ENCODE measurements around the gene GHRL. TPM values are rescaled to one million over a fixed set of nuclear protein-coding genes. Genes with fewer than 3 reads are reported as not detected.

The GHRL gene
- total RNA-seq, 2 experiments from 2014 or later = 0.32 to 0.42 TPM

- BruUV-seq (replicated peaks) = no TSS peak
- Histone ChIP-seq H3K79me2 (ENCODE audit: insufficient read depth, low read depth, low read length) (no peaks in the 10 kb centered on the region), H3K4me1 (ENCODE audit: insufficient read depth, low read length, poor library complexity, severe bottlenecking) (no peaks in the 10 kb centered on the region), H3K9me3 (ENCODE audit: low read length) (no peaks in the 10 kb centered on the region), H3K4me3 (ENCODE audit: low read depth, low read length, poor library complexity, severe bottlenecking) (no peak overlapping the region), H3K9me2 (ENCODE audit: insufficient read depth, low read length) (no peaks in the 10 kb centered on the region), H3K27ac (ENCODE audit: low read depth, low read length, poor library complexity, severe bottlenecking) (no peak overlapping the region), H3K4me2 (ENCODE audit: low read length) (no peak overlapping the region), H3K36me3 (ENCODE audit: insufficient read depth, low read length) (peaks cover 100% of the 10 kb centered on the region), H2AFZ (ENCODE audit: low read length) (no peak overlapping the region), H4K20me1 (ENCODE audit: insufficient read depth, low read length) (no peaks in the 10 kb centered on the region)
- intact Hi-C loops (cut with micrococcal nuclease; ENCODE audit: unreplicated experiment) = no loop called here
- TF ChIP-seq EZH2phosphoT487 (IDR thresholded peaks at IDR 0.05; ENCODE audit: borderline replicate concordance, low read depth, low read length) (no peak), CTCF (conservative IDR thresholded peaks at IDR 0.05; ENCODE audit: low read length) (no peak)
- ChIA-PET CTCF (ENCODE audit: unreplicated experiment) (no interaction called here), POLR2A (no interaction called here)
- no peak for DNase-seq (ENCODE audit: low spot score)
Observed at GRCh38 chr3:10308678-10309077, 15.9 kb upstream of the GHRL start.

GRCh38 chr3:10306156-10306555, 13.4 kb upstream of the GHRL start:
- Histone ChIP-seq H3K36me3 (ENCODE audit: insufficient read depth, low read length) (peaks cover 100% of the 10 kb centered on the region), H3K4me3 (ENCODE audit: low read depth, low read length, poor library complexity, severe bottlenecking) (no peak overlapping the region), H3K4me2 (ENCODE audit: low read length) (no peak overlapping the region), H3K27ac (ENCODE audit: low read depth, low read length, poor library complexity, severe bottlenecking) (no peak overlapping the region), H3K9me2 (ENCODE audit: insufficient read depth, low read length) (no peaks in the 10 kb centered on the region), H3K4me1 (ENCODE audit: insufficient read depth, low read length, poor library complexity, severe bottlenecking) (no peaks in the 10 kb centered on the region), H3K9me3 (ENCODE audit: low read length) (no peaks in the 10 kb centered on the region), H2AFZ (ENCODE audit: low read length) (no peak overlapping the region), H4K20me1 (ENCODE audit: insufficient read depth, low read length) (no peaks in the 10 kb centered on the region; the same call in 1 of the 2 replicates), H3K79me2 (ENCODE audit: insufficient read depth, low read depth, low read length) (no peaks in the 10 kb centered on the region)
- no peak for DNase-seq (ENCODE audit: low spot score)
- no peak for TF ChIP-seq CTCF (conservative IDR thresholded peaks at IDR 0.05; ENCODE audit: low read length)
- TF ChIP-seq EZH2phosphoT487 (IDR thresholded peaks at IDR 0.05; ENCODE audit: borderline replicate concordance, low read depth, low read length) = no peak
- BruUV-seq (replicated peaks) = no TSS peak
- CTCF ChIA-PET (ENCODE audit: unreplicated experiment) = no interaction called here
- intact Hi-C loops (cut with micrococcal nuclease; ENCODE audit: unreplicated experiment) = no loop called here
- POLR2A ChIA-PET = no interaction called here

GRCh38 chr3:10305331-10305902, 12.7 kb upstream of the GHRL start:
- ChIA-PET POLR2A (interaction anchor here (0.6 kb wide), 1 partner anchor 138 kb away, joined by 5 read pairs; no protein-coding TSS in a partner anchor), CTCF (ENCODE audit: unreplicated experiment) (no interaction called here)
- Histone ChIP-seq H3K9me3 (ENCODE audit: low read length) (no peaks in the 10 kb centered on the region), H3K9me2 (ENCODE audit: insufficient read depth, low read length) (no peaks in the 10 kb centered on the region), H2AFZ (ENCODE audit: low read length) (no peak overlapping the region), H3K4me2 (ENCODE audit: low read length) (no peak overlapping the region), H3K36me3 (ENCODE audit: insufficient read depth, low read length) (peaks cover 100% of the 10 kb centered on the region), H3K27ac (ENCODE audit: low read depth, low read length, poor library complexity, severe bottlenecking) (no peak overlapping the region), H3K4me3 (ENCODE audit: low read depth, low read length, poor library complexity, severe bottlenecking) (no peak overlapping the region), H3K79me2 (ENCODE audit: insufficient read depth, low read depth, low read length) (no peaks in the 10 kb centered on the region), H4K20me1 (ENCODE audit: insufficient read depth, low read length) (no peaks in the 10 kb centered on the region; the same call in 1 of the 2 replicates), H3K4me1 (ENCODE audit: insufficient read depth, low read length, poor library complexity, severe bottlenecking) (no peaks in the 10 kb centered on the region)
- DNase-seq (ENCODE audit: low spot score) = no peak
- no peak for TF ChIP-seq EZH2phosphoT487 (IDR thresholded peaks at IDR 0.05; ENCODE audit: borderline replicate concordance, low read depth, low read length)
- TF ChIP-seq CTCF (conservative IDR thresholded peaks at IDR 0.05; ENCODE audit: low read length) = no peak
- intact Hi-C loops (cut with micrococcal nuclease; ENCODE audit: unreplicated experiment) = no loop called here
- BruUV-seq (replicated peaks) = no TSS peak
